SU-DHL-6 (cell line): Measurements from ENCODE around the gene SLC12A5.

Experiments
- H2AFZ ChIP-seq: fragments of 200-600 bp; sonication (generic); 2 replicates; pipeline ENCODE4 v1.6.1; 2014; ENCODE audit warnings: low read depth, mild to moderate bottlenecking, moderate library complexity, mixed read lengths, antibody characterized with exemption, low read length; ENCODE audit not compliant: severe bottlenecking
- H3F3A ChIP-seq: fragments of 200-600 bp; shearing (Covaris generic); 2 replicates; pipeline ENCODE4 v1.6.0; 2016; ENCODE audit warnings: antibody characterized with exemption, mild to moderate bottlenecking; ENCODE audit not compliant: insufficient read depth
- H3K27ac ChIP-seq: fragments of 200-600 bp; sonication (generic); 2 replicates; pipeline ENCODE4 v1.5.1; 2016; ENCODE audit warnings: low read depth, mild to moderate bottlenecking, low read length, moderate library complexity, mixed read lengths
- H3K27me3 ChIP-seq: fragments of 200-600 bp; sonication (generic), shearing (Covaris generic); 2 replicates; pipeline ENCODE4 v1.6.0; 2014; ENCODE audit warnings: mild to moderate bottlenecking, low read length
- H3K36me3 ChIP-seq: fragments of 200-600 bp; sonication (generic); 2 replicates; pipeline ENCODE4 v1.6.1; 2014; ENCODE audit warnings: mild to moderate bottlenecking, low read length, mixed read lengths
- H3K4me2 ChIP-seq: fragments of 300-600, 200-600 bp; shearing (Covaris generic), sonication (generic); 2 replicates; pipeline ENCODE4 v1.6.0; 2014; ENCODE audit warnings: low read length, low read depth, mild to moderate bottlenecking; ENCODE audit not compliant: poor library complexity, severe bottlenecking
- H3K4me3 ChIP-seq: fragments of 200-600 bp; sonication (generic); 2 replicates; pipeline ENCODE4 v1.5.1; 2014; ENCODE audit warnings: antibody characterized with exemption, low read length, mild to moderate bottlenecking, mixed read lengths; ENCODE audit not compliant: insufficient read depth, poor library complexity, severe bottlenecking
- H3K79me2 ChIP-seq: fragments of 200-600 bp; sonication (generic); 2 replicates; pipeline ENCODE4 v1.6.1; 2014; ENCODE audit warnings: mild to moderate bottlenecking, low read length, moderate library complexity; ENCODE audit not compliant: insufficient read depth
- H3K9ac ChIP-seq: fragments of 200-600 bp; sonication (generic); 2 replicates; pipeline ENCODE4 v1.7.0; 2014; ENCODE audit warnings: mild to moderate bottlenecking, low read length
- H3K9me2 ChIP-seq: fragments of 200-600 bp; sonication (generic); replicated peaks from 2 replicates; pipeline ENCODE4 v1.6.1; 2014; ENCODE audit warnings: low read length; ENCODE audit not compliant: insufficient read depth
- H3K9me3 ChIP-seq: fragments of 200-600 bp; sonication (generic); 2 replicates; pipeline ENCODE4 v1.6.1; 2014; ENCODE audit warnings: low read length, mixed read lengths; ENCODE audit not compliant: insufficient read depth
- H4K20me1 ChIP-seq: fragments of 200-600 bp; sonication (generic); 2 replicates; pipeline ENCODE4 v1.6.1; 2014; ENCODE audit warnings: low read depth, mild to moderate bottlenecking, antibody characterized with exemption, low read length, moderate library complexity, mixed read lengths
- EZH2phosphoT487 ChIP-seq: fragments of 200-600 bp; sonication (generic), shearing (Covaris generic); conservative IDR thresholded peaks from 2 replicates; pipeline ENCODE4 v1.6.1; 2018; ENCODE audit warnings: mild to moderate bottlenecking, antibody characterized with exemption, low read length, moderate library complexity, mixed read lengths
- TF ChIP-seq, protein P1 (sequence below): fragments of 200-600 bp; sonication (generic); IDR thresholded peaks from one replicate; pipeline ENCODE4 v1.5.1; 2017; ENCODE audit warnings: antibody characterized with exemption, mild to moderate bottlenecking, low read length, moderate library complexity; ENCODE audit not compliant: insufficient read depth, poor library complexity, severe bottlenecking

SLC12A5 gene

DNA sequence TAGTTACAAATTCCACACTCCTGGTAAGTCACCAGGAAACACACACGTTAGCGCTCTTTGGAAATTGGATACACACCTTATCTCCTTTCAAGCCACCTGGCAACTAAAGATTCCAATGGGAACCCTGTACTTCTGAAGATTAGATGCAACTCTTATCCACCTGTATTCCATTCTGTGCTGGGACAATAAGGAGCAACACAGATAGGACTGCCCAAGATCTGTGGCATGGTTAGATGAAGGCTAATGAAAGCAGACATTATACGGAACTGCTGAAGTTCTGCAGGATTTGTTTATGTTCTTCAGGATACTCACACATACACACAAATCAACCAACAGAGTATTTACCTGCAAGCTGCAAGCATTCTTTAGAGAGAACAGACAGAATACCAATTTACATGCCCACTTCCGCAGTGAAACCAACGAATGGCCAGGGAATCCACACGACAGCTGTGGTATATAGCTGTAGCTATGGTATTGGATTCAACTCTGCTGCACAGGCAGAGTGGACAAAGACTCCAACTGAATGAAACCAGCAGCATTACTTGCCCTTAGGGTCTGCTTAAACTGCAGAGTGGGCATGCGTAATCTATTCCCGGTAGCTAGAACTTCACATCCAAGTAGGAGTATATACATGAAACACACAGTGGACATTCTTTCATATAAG lies 48.8 kb downstream of the SLC12A5 start:
- no peaks in the 10 kb centered on the region for H3K9me2 ChIP-seq
- H2AFZ ChIP-seq = no peak overlapping the region
- H3K27ac ChIP-seq = no peak overlapping the region
- no peak for TF ChIP-seq EZH2phosphoT487
- TF ChIP-seq, protein P1, sequence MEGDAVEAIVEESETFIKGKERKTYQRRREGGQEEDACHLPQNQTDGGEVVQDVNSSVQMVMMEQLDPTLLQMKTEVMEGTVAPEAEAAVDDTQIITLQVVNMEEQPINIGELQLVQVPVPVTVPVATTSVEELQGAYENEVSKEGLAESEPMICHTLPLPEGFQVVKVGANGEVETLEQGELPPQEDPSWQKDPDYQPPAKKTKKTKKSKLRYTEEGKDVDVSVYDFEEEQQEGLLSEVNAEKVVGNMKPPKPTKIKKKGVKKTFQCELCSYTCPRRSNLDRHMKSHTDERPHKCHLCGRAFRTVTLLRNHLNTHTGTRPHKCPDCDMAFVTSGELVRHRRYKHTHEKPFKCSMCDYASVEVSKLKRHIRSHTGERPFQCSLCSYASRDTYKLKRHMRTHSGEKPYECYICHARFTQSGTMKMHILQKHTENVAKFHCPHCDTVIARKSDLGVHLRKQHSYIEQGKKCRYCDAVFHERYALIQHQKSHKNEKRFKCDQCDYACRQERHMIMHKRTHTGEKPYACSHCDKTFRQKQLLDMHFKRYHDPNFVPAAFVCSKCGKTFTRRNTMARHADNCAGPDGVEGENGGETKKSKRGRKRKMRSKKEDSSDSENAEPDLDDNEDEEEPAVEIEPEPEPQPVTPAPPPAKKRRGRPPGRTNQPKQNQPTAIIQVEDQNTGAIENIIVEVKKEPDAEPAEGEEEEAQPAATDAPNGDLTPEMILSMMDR = no peak
- no peak overlapping the region for H3K9ac ChIP-seq
- H3K4me2 ChIP-seq = no peak overlapping the region
- H4K20me1 ChIP-seq = peaks cover 27% of the 10 kb centered on the region
- H3K27me3 ChIP-seq = no peaks in the 10 kb centered on the region
- H3K9me3 ChIP-seq = no peaks in the 10 kb centered on the region
- no peaks in the 10 kb centered on the region; the same call in 1 of the 2 replicates for H3F3A ChIP-seq
- H3K4me3 ChIP-seq = no peak overlapping the region
- peaks cover 58% of the 10 kb centered on the region for H3K79me2 ChIP-seq
- H3K36me3 ChIP-seq = 0 out of 2 replicates have a peak, but pooled peaks cover 7% of the 10 kb centered on the region

DNA sequence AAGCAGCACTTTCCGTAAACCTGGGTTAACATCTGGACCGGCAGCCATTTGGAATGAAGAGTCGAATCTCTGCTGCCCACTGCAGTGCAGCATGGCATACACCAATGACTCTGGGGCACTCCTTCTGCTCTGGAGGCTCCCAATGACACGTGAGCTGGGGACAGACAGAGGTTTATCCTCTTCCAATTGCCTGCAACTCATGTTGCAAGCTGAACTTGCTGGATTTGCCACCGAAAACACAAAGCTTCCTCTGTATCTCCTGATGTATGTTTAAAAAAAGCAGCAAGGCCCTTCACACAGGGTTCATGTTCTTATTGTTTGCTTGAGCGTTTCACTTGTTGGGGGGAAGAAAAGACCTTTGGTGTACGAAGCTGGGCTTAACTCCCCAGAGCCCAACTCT lies 49.9 kb downstream of the SLC12A5 start:
- H3K36me3 ChIP-seq = 0 out of 2 replicates have a peak, but pooled peaks cover 7% of the 10 kb centered on the region
- H3K9ac ChIP-seq = no peak overlapping the region
- H3K4me3 ChIP-seq = no peak overlapping the region
- H3K27me3 ChIP-seq = no peaks in the 10 kb centered on the region
- H3K79me2 ChIP-seq = peaks cover 70% of the 10 kb centered on the region
- H3K9me3 ChIP-seq = no peaks in the 10 kb centered on the region
- TF ChIP-seq, protein P1 = no peak
- no peak for TF ChIP-seq EZH2phosphoT487
- H3K4me2 ChIP-seq = no peak overlapping the region
- H2AFZ ChIP-seq = no peak overlapping the region
- no peaks in the 10 kb centered on the region; the same call in 1 of the 2 replicates for H3F3A ChIP-seq
- H3K9me2 ChIP-seq = no peaks in the 10 kb centered on the region
- no peak overlapping the region for H3K27ac ChIP-seq
- peaks cover 39% of the 10 kb centered on the region for H4K20me1 ChIP-seq

DNA sequence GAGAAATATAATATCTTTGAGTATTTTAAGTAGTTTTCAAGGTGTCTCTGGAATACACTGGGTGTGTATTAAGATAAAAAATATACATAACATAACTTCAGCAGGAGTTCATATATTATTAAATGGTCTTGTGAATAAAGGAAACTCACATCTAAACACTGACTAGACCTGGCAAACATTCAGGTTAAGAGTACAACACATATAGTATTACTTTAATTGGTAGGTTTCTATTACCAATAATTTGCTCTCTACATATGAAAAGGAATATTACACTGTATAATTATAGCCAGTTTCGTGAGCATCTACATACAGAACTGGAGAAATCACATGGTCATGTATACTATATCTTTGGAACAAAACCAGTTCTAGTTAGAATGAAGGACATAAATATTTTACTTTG lies 52.1 kb downstream of the SLC12A5 start:
- no peaks in the 10 kb centered on the region for H3K9me3 ChIP-seq
- H4K20me1 ChIP-seq = peaks cover 51% of the 10 kb centered on the region
- H3K27me3 ChIP-seq = no peaks in the 10 kb centered on the region
- no peaks in the 10 kb centered on the region for H3K9me2 ChIP-seq
- H3K4me3 ChIP-seq = no peak overlapping the region
- no peaks in the 10 kb centered on the region; the same call in 1 of the 2 replicates for H3F3A ChIP-seq
- H3K36me3 ChIP-seq = 0 out of 2 replicates have a peak, but pooled peaks cover 7% of the 10 kb centered on the region
- TF ChIP-seq, protein P1 = no peak
- no peak overlapping the region for H3K9ac ChIP-seq
- H3K79me2 ChIP-seq = peaks cover 87% of the 10 kb centered on the region
- no peak overlapping the region for H2AFZ ChIP-seq
- no peak overlapping the region for H3K4me2 ChIP-seq
- no peak overlapping the region for H3K27ac ChIP-seq
